ENCODE results near the gene ST7. TPM values are rescaled to one million over a fixed set of nuclear protein-coding genes. Genes with fewer than 3 reads are reported as not detected.
A peak's percentile ranks its signal among the peaks of the same experiment; 100 is the strongest.

The ST7 gene
- total RNA-seq, 1 donor from 2014 or later: 12.9 TPM

GRCh38 chr7:116977172-116977571 lies 23.9 kb downstream of the ST7 start:
- no peak for TF ChIP-seq CTCF (IDR thresholded peaks at IDR 0.05; ENCODE audit: insufficient read depth, low read length, severe bottlenecking)
- H3K27me3 ChIP-seq (ENCODE audit: control insufficient read depth, insufficient read depth, low read length): no peaks in the 10 kb centered on the region
- DNase-seq (ENCODE audit: low read depth): no peak
- no peak for FAIRE-seq
- H3K4me3 ChIP-seq (ENCODE audit: low read depth, low read length): no peak overlapping the region
- no peaks in the 10 kb centered on the region for H3K36me3 ChIP-seq (ENCODE audit: control insufficient read depth, insufficient read depth, low read length)

- TF ChIP-seq CTCF (IDR thresholded peaks at IDR 0.05; ENCODE audit: insufficient read depth, low read length, severe bottlenecking): no peak
- no peak overlapping the region for H3K4me3 ChIP-seq (ENCODE audit: low read depth, low read length)
- no peak for DNase-seq (ENCODE audit: low read depth)
- no peak for FAIRE-seq
- H3K27me3 ChIP-seq (ENCODE audit: control insufficient read depth, insufficient read depth, low read length): no peaks in the 10 kb centered on the region
- H3K36me3 ChIP-seq (ENCODE audit: control insufficient read depth, insufficient read depth, low read length): no peaks in the 10 kb centered on the region
Measured at GRCh38 chr7:116978006-116978405, 24.7 kb downstream of the ST7 start.

- FAIRE-seq: no peak
- H3K27me3 ChIP-seq (ENCODE audit: control insufficient read depth, insufficient read depth, low read length): no peaks in the 10 kb centered on the region
- no peak for DNase-seq (ENCODE audit: low read depth)
- H3K4me3 ChIP-seq (ENCODE audit: low read depth, low read length): no peak overlapping the region
- no peak for TF ChIP-seq CTCF (IDR thresholded peaks at IDR 0.05; ENCODE audit: insufficient read depth, low read length, severe bottlenecking)
- H3K36me3 ChIP-seq (ENCODE audit: control insufficient read depth, insufficient read depth, low read length): no peaks in the 10 kb centered on the region
Measured at GRCh38 chr7:116979430-116979829, 26.1 kb downstream of the ST7 start.

GRCh38 chr7:116980354-116980753 lies 27.1 kb downstream of the ST7 start:
- Histone ChIP-seq H3K27me3 (ENCODE audit: control insufficient read depth, insufficient read depth, low read length) (no peaks in the 10 kb centered on the region), H3K36me3 (ENCODE audit: control insufficient read depth, insufficient read depth, low read length) (no peaks in the 10 kb centered on the region), H3K4me3 (ENCODE audit: low read depth, low read length) (no peak overlapping the region)
- no peak for TF ChIP-seq CTCF (IDR thresholded peaks at IDR 0.05; ENCODE audit: insufficient read depth, low read length, severe bottlenecking)
- FAIRE-seq (no peak), DNase-seq (ENCODE audit: low read depth) (no peak)

- FAIRE-seq: no peak
- Histone ChIP-seq H3K36me3 (ENCODE audit: control insufficient read depth, insufficient read depth, low read length) (no peaks in the 10 kb centered on the region), H3K27me3 (ENCODE audit: control insufficient read depth, insufficient read depth, low read length) (no peaks in the 10 kb centered on the region), H3K4me3 (ENCODE audit: low read depth, low read length) (no peak overlapping the region)
- DNase-seq (ENCODE audit: low read depth): peak; percentile 28
- TF ChIP-seq CTCF (IDR thresholded peaks at IDR 0.05; ENCODE audit: insufficient read depth, low read length, severe bottlenecking): no peak
Measured at GRCh38 chr7:116981939-116982338, 28.6 kb downstream of the ST7 start.

- H3K4me3 ChIP-seq (ENCODE audit: low read depth, low read length): no peak overlapping the region
- FAIRE-seq (no peak), DNase-seq (ENCODE audit: low read depth) (no peak)
- H3K27me3 ChIP-seq (ENCODE audit: control insufficient read depth, insufficient read depth, low read length): no peaks in the 10 kb centered on the region
- no peaks in the 10 kb centered on the region for H3K36me3 ChIP-seq (ENCODE audit: control insufficient read depth, insufficient read depth, low read length)
- no peak for TF ChIP-seq CTCF (IDR thresholded peaks at IDR 0.05; ENCODE audit: insufficient read depth, low read length, severe bottlenecking)
Measured at GRCh38 chr7:116984511-116984910, 31.2 kb downstream of the ST7 start.

All from bronchial epithelial cell (primary cell).